Suppressor macrophage treated with lipopolysaccharide for 4 hours (primary cell): ENCODE measurements around the gene VTCN1.

ENCODE experiments used
- DNase-seq: peaks from one replicate; pipeline ENCODE4 v3.0.0-alpha.2; 2020

VTCN1 gene

DNA sequence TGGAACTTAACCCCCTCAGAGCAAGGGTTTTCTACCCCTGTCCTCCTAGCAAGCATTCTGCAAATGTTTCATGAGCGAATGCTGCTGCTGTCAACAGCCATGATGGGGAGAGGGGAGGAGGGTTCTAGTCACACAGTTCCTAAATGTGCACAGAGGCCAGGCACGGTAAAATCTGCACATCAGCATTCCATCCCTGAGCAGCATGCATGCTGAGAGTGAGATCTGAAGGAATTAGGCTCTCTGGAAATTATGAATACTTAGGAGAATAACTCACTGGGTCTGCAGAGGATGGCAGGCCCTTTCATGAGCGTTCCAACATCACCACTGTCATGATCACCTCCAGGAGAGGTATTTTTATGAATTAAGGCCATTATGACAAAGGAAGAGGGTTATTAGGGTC is 2.1 kb downstream of the VTCN1 start:
- DNase-seq: no peak

DNA sequence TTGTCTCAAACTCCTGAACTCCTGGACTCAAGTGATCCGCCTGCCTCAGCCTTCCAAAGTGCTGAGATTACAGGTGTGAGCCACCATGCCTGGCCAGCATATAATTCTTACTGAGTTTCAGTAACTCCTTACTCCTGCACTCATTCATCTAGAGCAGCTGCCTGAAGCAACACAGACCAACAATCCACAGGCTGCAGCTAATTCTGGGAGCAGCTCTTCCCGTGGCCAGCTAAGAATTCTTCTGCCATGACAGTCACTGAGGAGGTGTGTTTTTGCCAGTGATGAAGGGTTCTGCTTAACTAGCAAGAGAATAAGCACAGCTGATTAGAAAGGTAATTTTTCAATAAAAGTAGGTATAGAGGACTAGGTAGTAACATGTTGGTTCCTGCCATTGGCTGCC is 5.4 kb downstream of the VTCN1 start:
- no peak for DNase-seq

DNA sequence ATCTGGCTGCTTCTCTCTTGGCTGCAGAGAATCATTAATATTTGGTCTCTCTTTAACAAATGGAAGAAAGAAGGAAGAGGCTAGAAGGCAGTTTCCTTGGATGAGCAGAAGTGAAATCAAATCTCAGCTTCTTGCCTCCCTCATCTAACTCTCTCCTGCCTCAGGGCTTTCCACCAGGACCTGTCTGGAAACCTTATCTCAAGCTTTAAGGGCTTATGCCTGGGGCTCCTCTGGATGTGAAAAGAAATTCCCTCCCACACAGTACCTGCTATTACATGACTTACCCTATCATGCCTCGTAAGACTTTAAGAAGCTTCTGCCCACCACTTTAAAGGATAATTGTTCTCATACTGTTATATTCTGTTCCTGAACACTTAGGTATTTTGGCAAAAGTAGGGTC is 8.9 kb downstream of the VTCN1 start:
- no peak for DNase-seq

DNA sequence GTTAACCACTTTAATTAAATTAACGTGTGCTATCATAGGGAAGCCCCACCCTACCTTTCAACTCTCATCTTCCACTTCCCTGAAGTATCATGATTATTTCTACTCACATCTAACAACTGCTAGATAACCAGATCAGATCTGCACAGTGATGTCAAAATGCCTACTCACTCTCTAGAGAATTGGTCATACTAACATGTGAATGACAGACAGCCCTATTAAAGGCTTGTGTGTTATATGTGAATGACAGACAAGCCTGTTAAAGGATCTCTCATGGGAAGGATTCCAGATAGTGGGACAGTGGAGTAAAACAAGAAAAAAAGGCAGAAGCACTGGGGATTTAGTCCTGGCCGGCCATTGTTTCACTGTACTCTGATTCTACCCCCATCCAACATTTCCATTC is 12.6 kb downstream of the VTCN1 start:
- no peak for DNase-seq

DNA sequence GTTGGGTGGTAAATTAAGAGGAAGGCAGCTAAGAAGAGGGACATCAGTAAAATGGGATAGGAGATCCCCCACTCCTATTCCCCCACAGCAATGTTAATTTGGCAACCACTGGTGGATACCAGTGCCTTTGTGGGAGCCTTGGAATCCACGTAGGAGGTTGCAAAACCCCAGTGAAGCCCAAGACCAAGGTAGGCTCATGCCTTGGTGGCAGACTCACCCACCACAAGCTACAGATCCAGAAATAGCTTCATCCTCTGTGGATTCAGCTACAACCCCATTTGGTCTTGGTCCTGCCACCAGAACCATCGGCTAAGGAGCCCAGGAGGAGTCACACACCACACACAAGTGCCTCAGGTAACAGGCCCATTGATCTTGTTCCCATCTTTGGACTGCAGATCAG is 21.0 kb downstream of the VTCN1 start:
- no peak for DNase-seq

DNA sequence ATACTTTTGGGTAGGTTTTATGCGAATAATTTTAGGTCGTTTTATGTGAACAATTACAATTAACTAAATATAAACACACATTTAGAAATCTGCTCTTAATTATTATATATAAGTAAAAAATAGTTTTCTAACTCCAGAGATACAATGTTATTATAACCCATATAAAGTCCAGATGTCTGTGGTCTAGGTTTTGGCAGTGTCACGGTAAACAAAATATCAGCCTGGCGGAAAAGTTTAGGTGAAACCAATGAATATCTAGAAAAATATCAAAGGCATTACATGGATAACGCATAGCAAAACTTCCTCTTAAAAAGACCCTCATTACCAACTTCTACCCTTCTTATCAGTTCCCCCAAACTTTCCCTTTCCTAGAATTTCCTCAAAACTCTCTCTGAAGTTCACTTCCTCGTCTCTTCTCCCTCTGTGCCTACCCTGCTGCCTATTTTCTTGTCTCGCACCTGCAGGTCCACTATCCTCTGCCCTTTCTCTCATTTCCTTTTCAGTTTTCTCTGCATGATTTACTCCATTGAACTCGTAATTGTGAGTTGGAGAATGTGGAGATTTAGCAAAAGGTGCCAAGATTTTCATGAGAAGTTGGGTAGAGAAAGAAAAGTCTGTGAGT is 21.8 kb downstream of the VTCN1 start:
- no peak for DNase-seq

DNA sequence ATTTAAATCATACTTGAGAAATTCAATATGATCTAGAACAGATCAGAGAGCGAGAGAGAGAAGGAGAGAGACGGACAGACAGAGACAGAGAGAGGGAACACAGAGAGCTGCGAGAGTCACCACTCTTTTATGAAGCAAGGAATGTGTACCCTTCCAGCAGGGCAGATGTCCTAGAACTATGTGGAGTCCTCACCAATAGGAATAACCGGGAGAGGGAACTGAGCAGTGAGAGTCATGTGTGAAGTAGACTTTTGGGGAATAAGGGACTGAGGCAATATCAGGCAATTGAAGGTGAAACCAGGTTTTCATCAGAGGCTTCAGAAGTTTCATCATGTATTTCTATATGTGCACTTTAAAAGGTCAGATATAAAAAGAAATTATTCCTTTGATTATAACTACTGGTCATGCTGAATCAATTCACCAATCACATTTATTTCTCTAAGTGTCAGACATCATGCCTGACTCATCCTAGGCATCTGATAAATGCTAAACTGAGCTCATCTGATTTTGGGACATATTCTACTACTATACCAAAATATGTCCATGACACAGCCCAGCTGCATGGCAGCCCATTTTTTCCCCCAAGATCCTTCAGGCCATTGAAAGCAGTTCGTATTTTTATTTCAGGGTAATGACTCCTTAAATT is 22.4 kb downstream of the VTCN1 start:
- no peak for DNase-seq

DNA sequence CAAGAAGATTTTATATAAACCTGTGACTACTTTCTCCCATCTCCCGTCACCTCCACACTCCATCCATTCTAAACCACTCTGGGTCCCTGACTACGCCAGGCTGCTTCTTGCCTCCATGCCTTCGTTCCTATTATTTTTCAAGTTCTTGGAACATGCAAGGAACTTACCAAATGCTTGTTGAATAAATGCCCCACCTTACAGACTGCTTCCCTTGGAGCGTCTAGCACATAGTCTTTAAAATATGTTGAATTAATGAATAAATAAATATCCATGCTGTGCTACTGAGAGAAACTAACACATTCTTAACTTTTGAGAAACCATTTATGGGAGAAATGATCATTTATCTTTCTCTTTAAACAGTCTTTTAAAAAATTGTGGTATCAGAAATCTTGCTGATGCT is 27.6 kb downstream of the VTCN1 start:
- no peak for DNase-seq

DNA sequence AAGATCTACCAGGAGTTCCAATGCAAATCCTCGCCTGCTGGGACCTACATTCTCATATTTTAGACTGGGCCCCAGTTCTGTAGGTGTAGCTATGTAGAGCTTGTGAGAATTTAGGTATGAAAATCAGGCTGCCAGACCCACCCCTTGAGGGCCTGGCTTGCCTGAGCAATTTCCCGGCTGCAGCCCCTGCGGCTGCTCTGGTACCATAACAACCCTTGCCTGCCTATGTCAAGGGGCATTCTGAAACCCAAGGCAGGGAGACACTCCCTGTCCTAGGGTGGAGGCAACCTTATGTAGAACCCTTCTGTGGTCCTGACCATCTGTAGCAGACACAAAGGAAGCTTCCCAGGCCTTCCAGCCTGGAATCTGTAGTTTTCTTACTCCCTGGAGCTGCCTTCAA is 28.4 kb downstream of the VTCN1 start:
- DNase-seq: no peak

DNA sequence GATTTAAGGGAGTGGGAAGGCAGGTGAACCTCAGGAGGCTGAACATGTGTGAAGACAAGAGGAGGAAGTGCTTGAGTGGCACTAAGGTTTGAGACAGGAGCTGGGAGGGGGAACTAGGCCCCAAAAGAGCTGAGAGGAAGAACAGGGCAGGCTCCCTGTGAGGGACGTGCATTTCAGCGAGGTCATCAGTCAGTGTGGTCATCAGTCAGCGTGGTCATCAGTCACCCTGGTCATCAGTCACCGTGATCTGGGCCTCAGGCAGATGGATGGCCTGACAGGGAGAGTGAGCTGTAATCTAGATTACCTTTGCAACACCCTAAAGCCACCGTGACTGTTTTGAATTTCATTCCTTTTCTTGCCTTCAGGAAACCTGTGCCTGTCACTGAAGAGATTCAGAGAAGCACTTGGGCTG is 29.1 kb downstream of the VTCN1 start:
- DNase-seq: peak; percentile 47

DNA sequence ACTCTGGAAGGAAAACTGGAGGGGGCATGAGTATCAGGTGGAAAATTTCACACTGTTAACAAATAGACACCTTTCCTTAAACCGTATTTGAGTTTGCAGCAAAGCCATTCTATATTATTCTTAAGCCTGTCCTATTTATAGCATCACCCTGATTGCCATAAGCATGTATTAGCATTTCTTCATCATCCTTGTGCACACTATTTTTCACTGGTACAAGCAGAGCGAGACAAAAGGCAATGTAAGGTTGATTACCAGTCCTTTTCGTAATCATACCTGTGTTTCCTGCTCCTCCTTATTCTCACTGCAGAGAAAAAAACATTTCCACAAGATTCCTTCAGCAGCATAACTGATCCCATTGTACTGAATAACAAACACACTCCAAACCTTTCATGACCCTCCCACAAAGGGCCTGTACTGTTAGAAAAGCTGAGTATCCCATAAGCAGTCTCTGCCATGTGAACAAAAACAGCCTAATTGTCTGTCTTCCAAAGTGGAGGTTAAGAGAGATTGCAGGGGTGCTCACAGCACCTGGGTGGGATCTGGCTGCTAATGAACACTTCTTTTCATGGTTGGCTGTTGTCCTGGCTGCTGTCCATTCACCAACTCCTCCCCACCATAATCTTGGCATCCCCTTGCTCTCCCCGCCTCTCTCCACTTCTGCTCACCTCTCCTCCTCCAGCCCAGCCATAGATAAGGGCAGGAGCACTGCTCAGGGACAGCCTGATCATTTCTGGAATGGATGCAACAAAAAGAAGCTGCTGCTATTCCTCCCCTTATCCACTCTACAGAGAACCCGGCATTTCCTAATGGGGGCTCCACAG is 30.4 kb downstream of the VTCN1 start:
- DNase-seq: no peak

DNA sequence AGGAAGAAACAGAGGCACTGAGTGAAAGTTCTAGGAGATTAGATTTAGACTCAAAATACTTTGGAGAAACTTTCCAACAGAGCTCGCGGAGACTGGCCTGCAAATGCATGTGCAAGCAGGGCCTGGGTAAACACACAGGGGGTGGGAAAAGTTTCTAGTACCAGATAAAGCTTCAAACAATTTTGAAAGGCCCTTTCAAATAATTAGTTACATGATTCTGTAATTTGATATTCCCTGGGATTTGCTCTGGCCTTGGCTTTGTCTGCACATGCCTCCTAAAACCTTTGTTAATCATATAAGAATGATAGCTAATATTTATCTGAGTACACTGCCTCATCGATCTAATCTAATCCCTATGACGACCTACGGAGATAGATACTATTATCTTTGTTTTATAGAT is 31.3 kb downstream of the VTCN1 start:
- no peak for DNase-seq

DNA sequence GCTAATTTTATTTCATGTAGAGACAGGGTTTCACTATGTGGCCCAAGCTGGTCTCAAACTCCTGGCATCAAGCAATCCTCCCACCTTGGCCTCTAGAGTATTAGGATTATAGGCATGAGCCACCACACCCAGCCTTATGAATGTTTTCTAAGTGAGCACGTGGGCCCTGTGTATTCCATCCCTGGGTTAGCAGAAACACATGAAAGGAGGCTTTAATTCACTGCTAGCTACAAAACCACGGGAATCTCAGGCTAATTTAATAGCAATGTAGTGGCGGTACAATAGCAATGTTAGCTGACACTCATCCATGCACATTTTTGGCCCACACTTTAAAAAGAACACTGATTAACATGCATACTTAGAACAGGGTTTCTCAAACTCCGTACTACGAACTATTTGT is 32.0 kb downstream of the VTCN1 start:
- DNase-seq: no peak

DNA sequence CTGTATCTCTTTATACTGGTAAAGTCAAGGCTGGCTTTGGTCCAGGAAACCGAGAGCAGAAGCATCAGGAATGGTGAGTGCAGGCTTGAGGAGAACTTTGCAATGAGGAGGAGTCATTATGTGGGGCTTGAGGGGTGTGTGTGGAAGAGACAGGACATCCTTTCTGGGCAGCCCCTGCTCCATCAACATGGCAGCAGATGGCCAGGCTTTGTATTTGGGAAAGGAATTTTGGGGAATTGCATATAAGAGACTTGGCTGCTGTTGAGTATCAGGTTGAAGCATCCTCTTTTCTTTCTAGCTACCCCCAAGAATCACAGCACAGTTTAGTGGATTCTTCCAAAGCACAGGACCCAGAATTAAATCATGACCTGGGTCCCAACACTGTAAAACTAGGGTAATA is 33.4 kb downstream of the VTCN1 start:
- DNase-seq: no peak

DNA sequence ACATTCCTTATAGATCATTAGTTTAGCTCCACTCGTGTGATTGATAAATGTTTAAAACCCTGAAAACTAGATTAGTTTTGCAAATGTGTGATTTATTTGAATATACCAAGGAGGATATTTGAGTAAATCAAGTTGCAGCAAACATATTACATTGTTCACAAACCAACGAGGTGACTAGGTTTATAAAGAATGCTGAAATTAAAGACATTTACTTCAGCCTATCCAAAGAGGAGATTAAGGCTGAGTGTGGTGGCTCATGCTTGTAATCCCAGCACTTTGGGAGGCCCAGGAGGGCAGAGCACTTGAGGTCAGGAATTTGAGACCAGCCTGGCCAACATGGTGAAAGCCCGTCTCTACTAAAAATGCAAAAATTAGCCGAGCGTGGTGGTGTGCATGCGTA is 34.1 kb downstream of the VTCN1 start:
- DNase-seq: no peak

DNA sequence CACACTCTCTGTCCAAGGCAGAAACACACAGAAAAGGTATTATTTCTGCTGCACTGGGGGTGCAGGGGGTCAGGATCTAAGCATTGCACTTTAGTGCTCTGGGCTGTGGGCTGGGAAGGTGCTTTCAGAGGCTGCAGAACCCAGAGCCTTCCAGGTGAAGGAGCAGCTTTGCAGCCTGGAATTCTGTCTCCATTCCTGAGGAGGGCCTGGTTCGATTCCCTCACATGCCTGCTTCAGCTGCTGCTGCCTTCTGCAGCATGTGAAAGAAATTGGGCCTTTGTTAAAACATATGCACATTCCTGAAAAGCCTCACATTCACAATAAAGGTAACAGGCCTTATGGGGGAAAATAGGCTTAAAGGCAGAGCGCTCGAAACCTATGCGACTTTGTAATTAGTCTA is 35.9 kb downstream of the VTCN1 start:
- DNase-seq: no peak

DNA sequence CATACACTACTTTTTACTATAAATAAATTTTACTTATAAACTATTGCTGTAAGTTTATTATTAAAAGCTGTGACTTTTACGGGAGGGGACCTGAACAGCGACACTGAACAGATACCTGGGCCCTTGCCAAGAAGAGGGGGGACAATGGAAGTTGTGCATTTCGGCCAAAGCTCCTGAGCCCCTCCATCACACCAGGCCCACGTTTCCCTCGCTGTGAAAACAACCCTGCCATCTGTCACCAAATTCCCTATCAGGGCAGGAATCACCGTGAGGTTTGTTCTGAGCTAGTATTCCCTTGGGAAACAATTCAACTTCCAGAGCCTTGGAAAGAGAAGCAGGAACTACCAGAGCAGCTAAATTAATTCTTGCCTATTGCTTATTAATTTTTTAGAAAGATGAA is 37.0 kb downstream of the VTCN1 start:
- DNase-seq: no peak

DNA sequence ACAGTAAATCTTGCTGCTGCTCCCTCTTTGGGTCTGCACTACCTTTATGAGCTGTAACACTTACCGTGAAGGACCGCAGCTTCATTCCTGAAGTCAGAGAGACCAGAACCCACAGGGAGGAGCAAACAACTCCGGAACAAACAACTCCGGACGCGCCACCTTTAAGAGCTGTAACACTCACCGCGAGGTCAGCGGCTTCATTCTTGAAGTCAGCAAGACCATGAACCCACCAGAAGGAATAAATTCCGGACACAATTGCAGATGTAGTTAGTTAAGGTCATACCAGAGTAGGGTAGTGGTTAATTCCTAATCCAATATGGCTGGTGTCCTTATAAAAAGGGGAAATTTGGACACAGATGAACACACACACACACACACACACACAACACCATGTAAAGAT is 37.7 kb downstream of the VTCN1 start:
- DNase-seq: no peak

DNA sequence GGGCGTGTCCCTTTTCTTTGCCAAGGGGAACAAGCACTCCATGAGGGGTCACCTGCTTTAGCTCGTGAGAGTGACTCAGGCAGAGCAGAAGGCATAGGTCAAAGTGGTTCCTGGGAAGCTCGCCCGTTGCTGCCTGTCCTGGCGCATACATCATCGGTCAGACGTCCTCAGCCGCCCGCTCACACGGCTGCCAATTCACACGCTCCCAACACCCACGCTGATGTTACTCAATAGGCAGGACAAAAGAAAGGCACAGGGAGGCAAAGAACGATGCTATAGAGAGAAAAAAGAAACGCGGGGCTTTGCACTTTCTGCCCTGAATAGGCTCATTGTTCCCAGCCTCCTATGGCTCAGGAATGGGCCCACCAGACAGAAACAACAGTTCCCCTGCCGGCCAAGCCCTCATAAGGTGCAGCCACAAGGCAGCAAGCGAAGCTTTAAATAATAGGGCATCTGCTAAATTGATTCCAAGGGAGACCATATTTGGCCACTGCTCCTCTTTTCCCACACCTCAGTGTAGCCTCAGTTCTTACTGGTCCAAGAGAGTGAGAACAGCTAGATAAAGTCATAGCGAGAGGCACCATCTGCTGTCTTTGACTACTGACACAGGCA is 38.7 kb downstream of the VTCN1 start:
- no peak for DNase-seq

DNA sequence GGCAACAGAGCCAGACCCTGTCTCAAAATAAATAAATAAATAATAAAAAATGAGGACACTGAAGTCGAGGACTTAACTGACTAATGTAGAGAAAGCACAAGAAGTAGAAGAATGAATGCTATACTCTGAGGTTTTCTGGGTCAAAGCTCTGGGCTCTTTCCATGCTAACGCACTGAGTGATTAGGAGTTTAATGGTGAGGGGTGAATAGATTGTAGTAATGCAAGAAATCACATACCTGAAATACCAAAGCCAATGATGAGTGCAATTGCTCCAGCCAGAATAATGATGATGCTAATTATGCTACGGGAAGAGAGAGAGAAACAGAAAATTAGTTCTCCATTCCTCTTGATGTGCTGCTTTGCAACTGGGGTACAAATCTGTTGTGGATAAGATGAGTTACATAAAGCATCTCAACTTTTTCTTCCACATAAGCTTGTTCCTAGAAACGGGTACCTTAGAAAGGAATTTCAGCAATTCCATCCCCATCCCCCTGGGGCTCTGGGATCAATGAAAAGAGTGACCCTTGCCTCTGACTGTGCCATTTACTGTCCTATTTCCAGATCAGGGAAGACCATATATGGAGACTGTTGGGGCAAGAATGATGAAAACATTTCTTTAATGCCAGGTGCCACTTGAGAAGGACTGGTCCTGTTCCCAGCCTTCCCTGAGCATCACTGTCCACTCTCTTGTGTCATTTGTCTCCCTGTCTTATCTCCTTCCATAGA is 40.7 kb downstream of the VTCN1 start:
- no peak for DNase-seq

DNA sequence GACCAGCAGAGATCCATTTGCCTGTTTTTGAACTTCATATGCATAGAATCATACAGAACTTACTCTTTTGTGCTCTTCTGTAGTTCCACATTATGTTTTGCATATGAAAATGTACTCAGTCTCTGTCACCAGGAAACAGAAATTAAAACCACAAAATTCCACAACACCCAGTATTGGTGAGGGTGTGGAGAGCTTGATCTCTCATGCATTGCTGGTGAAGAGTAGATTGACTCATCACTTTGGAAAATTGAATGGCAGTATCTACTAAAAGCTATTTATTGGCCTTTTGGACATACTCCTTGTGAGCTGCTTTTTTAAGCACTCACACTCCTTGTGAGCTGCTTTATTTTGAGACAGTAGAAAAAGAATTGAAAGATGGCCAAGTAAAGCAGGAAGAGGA is 43.3 kb downstream of the VTCN1 start:
- DNase-seq: no peak

DNA sequence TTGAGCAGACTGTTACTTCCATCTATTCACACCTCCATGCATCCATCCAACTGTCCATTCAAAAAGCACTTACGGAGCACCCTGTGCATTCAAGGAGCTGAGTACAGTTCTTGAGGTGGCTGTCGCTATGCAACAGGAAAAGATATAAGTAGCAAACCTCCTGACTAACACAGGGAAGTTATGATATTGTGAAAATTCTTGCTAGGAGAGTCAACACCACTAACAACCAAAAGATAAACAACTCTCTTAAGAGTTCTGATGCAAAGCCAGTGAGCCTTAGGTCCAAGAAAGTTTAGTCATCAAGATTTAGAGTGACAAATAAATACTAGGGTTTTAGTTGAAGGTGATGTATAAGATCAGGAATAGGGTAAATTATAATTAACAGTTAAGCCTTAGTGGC is 44.7 kb downstream of the VTCN1 start:
- DNase-seq: no peak

DNA sequence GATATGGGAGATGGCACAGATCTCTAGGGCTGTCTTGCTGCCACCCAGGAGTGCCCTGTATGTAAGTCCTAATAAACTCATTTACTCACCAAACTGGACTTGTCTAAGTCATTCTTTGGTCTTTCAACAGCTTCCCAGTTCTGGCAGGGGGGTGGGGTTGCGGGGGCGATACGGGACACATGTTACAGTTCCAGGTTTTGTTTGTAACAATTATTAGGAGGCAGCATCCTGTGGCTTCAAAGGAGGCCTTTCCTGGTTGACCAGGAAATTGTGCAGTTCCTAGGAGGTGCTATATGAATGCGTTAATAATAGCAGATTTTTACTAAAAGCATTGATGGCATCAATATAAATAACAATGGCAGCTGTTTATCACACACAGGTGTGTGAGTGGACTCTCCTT is 46.5 kb downstream of the VTCN1 start:
- no peak for DNase-seq
